NB4 (cell line): ENCODE results near the gene PRAME.

Source experiments
- CTCF ChIP-seq: IDR thresholded peaks from one replicate; pipeline ENCODE4 v1.5.1; 2012; ENCODE audit warnings: low read depth, low read length
- MYC ChIP-seq: IDR thresholded peaks from 2 replicates; pipeline ENCODE4 v1.6.1; 2011; ENCODE audit warnings: low read depth, low read length
- POLR2A ChIP-seq: IDR thresholded peaks from 2 replicates; pipeline ENCODE4 v1.6.1; 2011; ENCODE audit warnings: mild to moderate bottlenecking; ENCODE audit not compliant: insufficient read length; ENCODE audit errors: extremely low read depth

- TF ChIP-seq CTCF (no peak), MYC (no peak), POLR2A (no peak)
These were observed 31.8 kb downstream of the PRAME start for GRCh38 chr22:22527312-22527711.
